SK-N-SH treated with all-trans-retinoic acid at 6 μM for 48 hours (cell line): ENCODE data around the gene TMEM259.

Source experiments
- ESRRG ChIP-seq: fragments of 250-450 bp; sonication (Bioruptor Pico); IDR thresholded peaks from 2 replicates; pipeline ENCODE4 v1.6.1; 2021; ENCODE audit warnings: mild to moderate bottlenecking
- TF ChIP-seq, protein P1 (sequence below): fragments of 250-450 bp; sonication (Bioruptor Pico); IDR thresholded peaks from 2 replicates; pipeline ENCODE4 v1.8.0; 2020; ENCODE audit warnings: mild to moderate bottlenecking, moderate library complexity, borderline replicate concordance
- TF ChIP-seq, protein P2 (sequence below): fragments of 250-450 bp; sonication (Bioruptor Pico); IDR thresholded peaks from 2 replicates; pipeline ENCODE4 v1.8.0; 2021; ENCODE audit warnings: low read depth, mild to moderate bottlenecking, moderate library complexity, borderline replicate concordance

DNA sequence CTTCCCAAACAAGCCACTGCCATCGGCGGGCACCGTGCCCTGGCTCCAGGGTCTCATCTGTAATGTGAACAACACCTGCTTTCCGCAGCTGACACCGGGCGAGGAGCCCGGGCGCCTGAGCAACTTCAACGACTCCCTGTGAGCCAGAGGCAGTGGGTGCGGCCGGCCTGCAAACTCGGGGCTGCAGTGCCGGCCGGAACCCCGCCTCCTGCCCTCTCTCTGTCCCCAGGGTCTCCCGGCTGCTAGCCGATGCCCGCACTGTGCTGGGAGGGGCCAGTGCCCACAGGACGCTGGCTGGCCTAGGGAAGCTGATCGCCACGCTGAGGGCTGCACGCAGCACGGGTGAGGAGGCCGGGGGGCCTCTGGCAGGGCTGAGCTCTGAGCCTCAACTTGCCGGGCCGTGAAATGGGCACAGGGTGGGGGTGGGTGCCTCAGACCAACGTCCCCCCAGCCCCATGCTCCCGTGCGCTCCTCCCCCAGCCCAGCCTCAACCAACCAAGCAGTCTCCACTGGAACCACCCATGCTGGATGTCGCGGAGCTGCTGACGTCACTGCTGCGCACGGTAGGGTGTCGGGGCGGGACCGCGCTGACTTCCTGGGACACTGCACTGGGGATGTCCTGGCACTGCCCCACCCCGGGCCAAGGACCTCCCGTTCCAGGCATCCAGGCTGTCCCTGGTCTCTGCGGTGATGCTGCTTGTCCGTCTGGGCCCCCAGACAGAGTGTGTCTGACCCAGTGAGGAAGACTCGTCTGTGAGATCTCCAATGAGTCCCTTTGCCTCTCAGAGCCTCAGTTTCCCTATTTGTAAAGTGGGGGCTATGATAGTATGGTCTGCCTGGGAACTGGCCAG is 21.1 kb upstream of the TMEM259 start:
- TF ChIP-seq, protein P1, sequence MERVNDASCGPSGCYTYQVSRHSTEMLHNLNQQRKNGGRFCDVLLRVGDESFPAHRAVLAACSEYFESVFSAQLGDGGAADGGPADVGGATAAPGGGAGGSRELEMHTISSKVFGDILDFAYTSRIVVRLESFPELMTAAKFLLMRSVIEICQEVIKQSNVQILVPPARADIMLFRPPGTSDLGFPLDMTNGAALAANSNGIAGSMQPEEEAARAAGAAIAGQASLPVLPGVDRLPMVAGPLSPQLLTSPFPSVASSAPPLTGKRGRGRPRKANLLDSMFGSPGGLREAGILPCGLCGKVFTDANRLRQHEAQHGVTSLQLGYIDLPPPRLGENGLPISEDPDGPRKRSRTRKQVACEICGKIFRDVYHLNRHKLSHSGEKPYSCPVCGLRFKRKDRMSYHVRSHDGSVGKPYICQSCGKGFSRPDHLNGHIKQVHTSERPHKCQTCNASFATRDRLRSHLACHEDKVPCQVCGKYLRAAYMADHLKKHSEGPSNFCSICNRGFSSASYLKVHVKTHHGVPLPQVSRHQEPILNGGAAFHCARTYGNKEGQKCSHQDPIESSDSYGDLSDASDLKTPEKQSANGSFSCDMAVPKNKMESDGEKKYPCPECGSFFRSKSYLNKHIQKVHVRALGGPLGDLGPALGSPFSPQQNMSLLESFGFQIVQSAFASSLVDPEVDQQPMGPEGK (CRISPR knock-in tag), result no peak
- TF ChIP-seq, protein P2, sequence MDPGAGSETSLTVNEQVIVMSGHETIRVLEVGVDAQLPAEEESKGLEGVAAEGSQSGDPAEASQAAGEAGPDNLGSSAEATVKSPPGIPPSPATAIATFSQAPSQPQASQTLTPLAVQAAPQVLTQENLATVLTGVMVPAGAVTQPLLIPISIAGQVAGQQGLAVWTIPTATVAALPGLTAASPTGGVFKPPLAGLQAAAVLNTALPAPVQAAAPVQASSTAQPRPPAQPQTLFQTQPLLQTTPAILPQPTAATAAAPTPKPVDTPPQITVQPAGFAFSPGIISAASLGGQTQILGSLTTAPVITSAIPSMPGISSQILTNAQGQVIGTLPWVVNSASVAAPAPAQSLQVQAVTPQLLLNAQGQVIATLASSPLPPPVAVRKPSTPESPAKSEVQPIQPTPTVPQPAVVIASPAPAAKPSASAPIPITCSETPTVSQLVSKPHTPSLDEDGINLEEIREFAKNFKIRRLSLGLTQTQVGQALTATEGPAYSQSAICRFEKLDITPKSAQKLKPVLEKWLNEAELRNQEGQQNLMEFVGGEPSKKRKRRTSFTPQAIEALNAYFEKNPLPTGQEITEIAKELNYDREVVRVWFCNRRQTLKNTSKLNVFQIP (CRISPR knock-in tag), result no peak
- TF ChIP-seq ESRRG (CRISPR knock-in tag), result no peak
